Sciatic nerve (tissue), 2 donors: ENCODE results near the gene C6orf132. TPM values are rescaled to one million over a fixed set of nuclear protein-coding genes. Genes with fewer than 3 reads are reported as not detected.

Source experiments
- ATAC-seq: fragments of 200-7000 bp; cut with Tn5 transposase; one replicate; pipeline ENCODE4 v1.9.1; 2020; ENCODE audit warnings: mild to moderate bottlenecking, moderate library complexity
- DNase-seq: peaks from one replicate; pipeline ENCODE4 v3.0.0-alpha.2; 2020; ENCODE audit warnings: low spot score
- intact Hi-C: fragments of 100-400 bp; cut with DNase I; formaldehyde crosslinking; loops from one replicate; pipeline ENCODE4 v1.14.2; 2022
- total RNA-seq: library from RNA; stranded (reverse); fragmentation: NEBNext Ultra II Directional; extraction: Animal tissue kit (Norgen Biotek cat#: 25700); gene quantifications from one replicate; pipeline ENCODE4 v1.2.1, GENCODE V29; 2021
- donor health status: DM: no; HTN: no; CAD: no.
- donor health status: DM: no; HTN: no; CAD: no.

Gene C6orf132
- total RNA-seq, 1 donor from 2014 or later: 2.6 TPM

- intact Hi-C loops: no loop called here
- no peak for DNase-seq
- ATAC-seq: no peak
Observed at GRCh38 chr6:42138190-42138589, 4.2 kb downstream of the C6orf132 start.

- ATAC-seq: no peak
- no peak for DNase-seq
- intact Hi-C loops: loop anchor here (2.0 kb wide), 1 partner anchor 36 kb away; no protein-coding TSS in a partner anchor
Observed at GRCh38 chr6:42137194-42137753, 5.1 kb downstream of the C6orf132 start.

GRCh38 chr6:42136508-42137193 is 5.8 kb downstream of the C6orf132 start:
- DNase-seq: no peak
- ATAC-seq: no peak
- intact Hi-C loops: loop anchor here (2.0 kb wide), 1 partner anchor 36 kb away; no protein-coding TSS in a partner anchor

- intact Hi-C loops: loop anchor here (2.0 kb wide), 1 partner anchor 35 kb away; no protein-coding TSS in a partner anchor
- no peak for DNase-seq
- ATAC-seq: no peak
Observed at GRCh38 chr6:42135722-42136121, 6.7 kb downstream of the C6orf132 start.

- intact Hi-C loops: no loop called here
- ATAC-seq (no peak), DNase-seq (no peak)
Observed at GRCh38 chr6:42135161-42135560, 7.3 kb downstream of the C6orf132 start.

GRCh38 chr6:42133926-42134325 is 8.5 kb downstream of the C6orf132 start:
- ATAC-seq (no peak), DNase-seq (no peak)
- intact Hi-C loops: no loop called here

GRCh38 chr6:42131531-42131930 is 10.9 kb downstream of the C6orf132 start:
- DNase-seq: no peak
- intact Hi-C loops: no loop called here
- no peak for ATAC-seq

- DNase-seq (no peak), ATAC-seq (no peak)
- intact Hi-C loops: no loop called here
Observed at GRCh38 chr6:42129360-42129676, 13.1 kb downstream of the C6orf132 start.

- DNase-seq: no peak
- intact Hi-C loops: no loop called here
- ATAC-seq: no peak
Observed at GRCh38 chr6:42128460-42129359, 13.7 kb downstream of the C6orf132 start.

GRCh38 chr6:42125663-42126062 is 16.8 kb downstream of the C6orf132 start:
- intact Hi-C loops: no loop called here
- no peak for DNase-seq
- no peak for ATAC-seq

GRCh38 chr6:42125231-42125630 is 17.2 kb downstream of the C6orf132 start:
- intact Hi-C loops: no loop called here
- DNase-seq: no peak
- no peak for ATAC-seq

GRCh38 chr6:42124223-42124836 is 18.1 kb downstream of the C6orf132 start:
- intact Hi-C loops: no loop called here
- ATAC-seq: peak; percentile 35
- no peak for DNase-seq

GRCh38 chr6:42123379-42124103 is 18.9 kb downstream of the C6orf132 start:
- DNase-seq (no peak), ATAC-seq (peak; percentile 22)
- intact Hi-C loops: no loop called here

- ATAC-seq (no peak), DNase-seq (no peak)
- intact Hi-C loops: no loop called here
Observed at GRCh38 chr6:42120895-42121865, 21.2 kb downstream of the C6orf132 start.

GRCh38 chr6:42118162-42119001 is 24.0 kb downstream of the C6orf132 start:
- intact Hi-C loops: no loop called here
- ATAC-seq (peak; percentile 90), DNase-seq (no peak)

- DNase-seq (no peak), ATAC-seq (no peak)
- intact Hi-C loops: no loop called here
Observed at GRCh38 chr6:42117843-42118161, 24.6 kb downstream of the C6orf132 start.
